Kidney tubule cell (primary cell): Measurements from ENCODE around the gene ZDHHC14.
"Not testable (repeated sequence)": the region's sequence is repeated elsewhere in the genome, so short reads cannot be mapped to it uniquely, and the experiment has no call there.

Experiments used
- DNase-seq: peaks from one replicate; pipeline ENCODE4 v3.0.0-alpha.2; 2018; ENCODE audit warnings: low spot score

Gene ZDHHC14

DNA sequence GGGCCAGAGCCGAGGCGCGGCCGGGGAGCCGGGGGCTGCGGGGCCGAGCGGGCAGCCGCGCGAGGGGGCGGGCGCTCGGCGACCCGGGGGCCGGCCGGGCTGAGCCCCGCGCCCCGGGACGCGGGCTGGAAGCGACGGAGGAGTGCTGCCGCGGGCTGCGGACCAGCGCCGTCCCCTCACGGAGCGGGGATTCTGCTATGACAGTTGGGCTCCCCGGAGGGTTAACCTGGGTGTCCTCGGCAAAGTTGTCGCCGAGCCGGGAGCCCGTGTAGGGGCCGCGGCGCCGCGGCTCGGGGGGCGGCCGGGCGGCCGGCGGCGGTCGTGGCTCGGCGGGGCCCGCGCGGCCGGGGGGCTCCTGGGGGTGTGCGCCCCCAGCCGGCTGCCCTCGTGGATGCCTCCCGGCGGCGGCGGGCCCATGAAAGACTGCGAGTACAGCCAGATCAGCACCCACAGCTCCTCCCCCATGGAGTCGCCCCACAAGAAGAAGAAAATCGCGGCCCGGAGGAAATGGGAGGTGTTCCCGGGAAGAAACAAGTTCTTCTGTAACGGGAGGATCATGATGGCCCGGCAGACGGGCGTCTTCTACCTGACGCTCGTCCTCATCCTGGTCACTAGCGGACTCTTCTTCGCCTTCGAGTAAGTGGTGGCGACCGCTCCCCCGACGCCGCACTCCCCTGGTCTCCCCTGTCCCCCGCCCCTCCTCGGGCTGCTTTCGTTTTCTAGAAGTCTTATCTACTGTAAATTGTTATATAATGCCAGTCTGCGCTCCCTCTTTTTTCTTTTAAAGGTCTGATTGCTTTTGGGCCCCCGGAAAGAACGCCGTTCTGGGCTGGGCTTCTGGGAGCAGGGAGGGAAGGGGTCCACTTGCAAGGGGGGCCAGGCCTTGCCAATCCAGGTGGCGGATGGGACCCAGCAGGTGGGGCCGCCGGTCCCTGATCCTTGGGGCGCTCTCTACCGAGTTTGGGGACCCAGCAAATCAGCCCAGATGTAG lies 936 bp downstream of the ZDHHC14 start:
- peak; percentile 63 for DNase-seq

DNA sequence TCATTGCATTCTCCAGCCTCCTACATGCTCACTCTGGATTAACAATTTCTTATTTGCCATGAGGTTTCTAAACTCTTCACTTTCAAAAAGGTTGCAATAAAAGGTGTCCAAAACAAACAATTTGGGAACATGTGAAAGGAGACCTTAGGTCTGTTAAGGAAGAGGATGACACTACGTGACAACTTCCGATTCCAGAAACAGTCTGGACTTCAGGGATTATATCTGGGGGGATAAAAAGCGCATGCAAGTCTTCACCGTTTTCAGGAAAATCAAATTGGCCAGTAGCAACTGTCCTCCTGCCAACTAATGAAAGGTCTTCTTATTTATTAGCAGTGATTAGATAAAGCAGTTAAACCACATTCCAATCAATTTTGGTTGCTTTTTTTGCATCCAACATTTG lies 1.8 kb downstream of the ZDHHC14 start:
- no peak for DNase-seq

DNA sequence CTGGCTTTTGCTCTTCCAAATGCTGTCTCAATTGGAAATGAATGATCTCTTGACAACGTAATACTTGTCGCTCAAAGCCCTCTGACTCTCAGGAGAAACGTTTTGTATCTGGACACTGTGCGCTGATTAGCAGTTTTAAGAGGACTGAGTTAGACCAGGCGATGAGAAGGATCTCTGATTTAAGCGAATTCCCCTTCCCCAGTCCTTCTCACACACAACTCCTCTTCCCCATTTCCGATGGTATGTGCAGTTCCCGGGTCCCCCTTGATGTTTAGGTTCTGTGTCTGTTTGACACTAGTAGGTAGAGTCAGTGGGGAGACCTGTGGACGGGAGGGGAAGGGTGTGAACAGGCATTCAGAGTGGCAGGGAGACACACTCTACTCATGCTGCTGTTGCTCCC lies 2.5 kb downstream of the ZDHHC14 start:
- no peak for DNase-seq

DNA sequence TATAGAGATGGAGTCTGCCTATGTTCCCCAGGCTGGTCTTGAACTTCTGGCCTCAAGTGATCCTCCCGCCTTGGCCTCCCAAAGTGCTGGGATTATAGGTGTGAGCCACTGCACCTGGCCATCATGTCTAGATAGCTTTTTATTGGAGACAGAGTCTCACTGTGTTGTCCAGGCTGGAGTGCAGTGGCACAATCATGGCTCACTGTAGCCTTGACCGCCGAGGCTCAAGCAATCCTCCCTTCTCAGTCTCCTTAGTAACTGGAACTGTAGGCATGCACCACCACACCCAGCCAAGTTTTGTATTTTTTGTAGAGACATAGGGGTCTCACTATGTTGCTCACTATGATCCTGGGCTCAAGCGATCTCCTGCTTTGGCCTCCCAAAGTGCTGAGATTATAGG lies 4.0 kb downstream of the ZDHHC14 start:
- DNase-seq = not testable (repeated sequence)

DNA sequence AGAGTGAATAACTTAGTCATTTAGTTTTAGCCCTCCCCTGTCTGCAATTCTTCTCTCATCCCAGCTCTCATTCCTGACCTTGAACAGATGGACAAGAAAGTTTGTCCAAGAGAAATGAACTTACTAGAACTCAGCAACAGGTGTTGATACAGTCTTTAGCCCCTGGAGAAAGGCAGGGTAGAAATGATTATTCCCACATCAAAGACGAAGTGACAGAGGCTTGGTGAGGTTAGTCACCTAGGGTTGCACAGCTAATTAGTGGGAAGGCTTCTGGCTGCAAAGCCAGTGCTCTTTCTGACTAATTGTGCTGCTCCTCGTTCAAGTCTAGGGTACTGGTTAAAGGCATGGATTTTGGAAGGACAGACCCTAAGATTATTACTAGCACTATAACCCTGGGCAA lies 4.5 kb downstream of the ZDHHC14 start:
- peak; percentile 23 for DNase-seq

DNA sequence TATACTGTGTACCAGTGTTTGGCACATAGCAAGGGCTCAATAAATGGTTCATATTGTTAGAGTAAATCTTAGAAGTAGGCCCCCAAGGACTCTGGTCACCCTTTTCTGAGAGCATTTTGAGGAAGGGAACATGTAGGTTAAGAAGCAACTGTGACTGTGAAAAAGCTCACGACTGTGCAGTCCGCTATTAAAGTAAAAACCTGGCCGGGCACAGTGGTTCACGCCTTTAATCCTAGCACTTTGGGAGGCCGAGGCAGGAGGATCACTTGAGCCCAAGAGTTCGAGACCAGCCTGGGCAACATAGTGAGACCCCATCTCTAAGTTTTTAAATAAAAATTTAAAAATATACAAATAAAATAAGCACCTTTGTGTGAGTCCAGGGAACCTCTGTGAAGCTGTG lies 5.0 kb downstream of the ZDHHC14 start:
- no peak for DNase-seq

DNA sequence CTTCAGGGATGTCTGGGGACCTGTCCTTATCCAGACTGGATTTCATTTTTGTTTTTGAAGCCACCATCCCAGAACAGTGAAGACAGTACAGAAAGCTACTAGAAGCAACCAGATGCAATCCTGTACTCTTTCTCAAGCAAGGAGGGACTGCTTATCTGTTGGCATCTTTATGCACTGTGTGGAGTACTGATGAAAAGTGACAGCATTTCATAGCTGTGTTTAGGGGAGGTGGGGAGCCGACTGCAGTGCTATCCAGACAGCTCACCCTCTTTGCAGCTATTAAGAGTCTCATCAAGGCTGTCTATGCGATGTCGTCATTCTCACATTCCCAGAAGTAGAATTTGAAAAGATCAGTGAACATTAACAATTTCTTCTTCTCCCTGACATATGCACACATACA lies 5.5 kb downstream of the ZDHHC14 start:
- DNase-seq = no peak

DNA sequence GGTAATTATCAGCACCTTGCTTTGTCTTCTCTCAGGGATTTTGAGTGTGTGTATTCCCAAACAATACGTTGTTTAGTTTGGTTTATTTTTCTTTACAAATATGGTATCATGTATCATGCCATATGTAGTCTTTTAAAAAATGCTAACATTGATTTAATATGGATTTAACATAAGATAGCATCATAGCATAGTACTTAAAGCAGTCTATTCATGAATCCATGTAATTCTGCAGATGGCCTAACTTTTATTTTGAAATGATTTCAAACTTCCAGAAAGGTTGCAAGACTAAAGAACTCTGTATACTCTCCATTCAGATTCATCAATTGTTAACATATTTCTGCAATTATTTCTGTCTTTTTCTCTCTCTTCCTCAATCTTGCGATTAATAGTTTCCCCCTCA lies 7.9 kb downstream of the ZDHHC14 start:
- no peak for DNase-seq

DNA sequence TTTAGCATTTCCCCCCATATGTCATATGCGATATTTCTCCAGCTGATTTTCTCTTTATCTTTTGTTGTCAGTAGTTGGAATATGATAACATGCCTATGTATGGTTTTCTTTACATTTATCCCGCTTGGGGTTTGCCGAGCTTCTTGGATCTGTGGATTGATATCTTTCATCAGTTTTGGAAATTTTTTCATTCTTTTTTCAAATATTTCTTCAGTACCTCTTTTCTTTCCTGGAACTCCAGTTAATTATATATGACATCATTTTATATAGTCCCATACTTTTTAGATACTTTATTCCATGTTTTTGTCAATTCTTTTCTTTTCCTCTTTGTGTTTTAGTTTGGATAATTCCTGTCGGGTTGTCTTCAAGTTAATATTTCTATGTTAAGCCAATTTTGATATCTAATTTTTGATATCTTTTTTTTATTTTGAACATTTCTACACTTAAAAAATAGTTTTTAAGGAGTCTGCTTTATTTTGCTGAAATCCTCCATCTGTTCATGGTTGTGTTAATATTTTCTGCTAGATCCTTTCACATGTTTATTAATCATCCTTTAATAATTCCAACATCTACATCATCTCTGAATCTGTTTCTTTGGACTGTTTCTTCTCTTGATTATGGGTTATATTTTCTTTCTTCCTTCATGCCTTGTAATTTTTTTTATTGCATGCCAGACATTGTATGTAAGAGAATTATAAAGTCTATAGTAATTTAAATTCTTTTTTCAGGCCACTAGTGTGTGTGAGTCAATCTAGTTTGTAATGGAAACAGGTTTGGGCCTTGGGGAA lies 9.5 kb downstream of the ZDHHC14 start:
- no peak for DNase-seq

DNA sequence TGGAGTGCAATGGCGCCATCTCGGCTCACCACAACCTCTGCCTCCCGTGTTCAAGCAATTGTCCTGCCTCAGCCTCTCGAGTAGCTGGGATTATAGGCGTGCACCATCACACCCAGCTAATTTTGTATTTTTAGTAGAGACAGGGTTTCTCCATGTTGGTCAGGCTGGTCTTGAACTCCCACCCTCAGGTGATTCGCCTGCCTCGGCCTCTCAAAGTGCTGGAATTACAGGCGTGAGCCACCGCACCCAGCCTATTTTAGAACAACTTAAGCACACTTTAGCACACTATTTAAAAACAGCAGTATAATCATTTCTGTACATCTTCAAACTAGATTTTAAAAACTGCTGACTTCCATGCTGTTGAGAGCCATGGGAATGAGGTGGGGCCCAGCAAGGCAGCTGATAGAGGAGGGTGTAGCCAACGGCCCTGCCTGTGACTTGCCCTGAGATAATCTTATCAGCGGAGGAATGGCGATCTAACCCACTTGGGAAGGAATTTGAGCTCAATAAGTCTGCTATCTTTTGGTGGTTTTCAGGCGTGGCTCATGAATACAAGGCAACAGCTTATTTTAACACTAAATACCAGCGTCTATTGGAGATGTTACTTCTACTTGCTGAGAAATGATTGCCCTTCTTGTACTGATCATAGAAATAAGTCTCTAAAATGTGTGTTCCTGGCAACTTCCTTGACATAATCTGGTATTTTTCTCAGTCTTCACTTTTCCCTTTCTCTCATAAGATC lies 12.1 kb downstream of the ZDHHC14 start:
- no peak for DNase-seq

DNA sequence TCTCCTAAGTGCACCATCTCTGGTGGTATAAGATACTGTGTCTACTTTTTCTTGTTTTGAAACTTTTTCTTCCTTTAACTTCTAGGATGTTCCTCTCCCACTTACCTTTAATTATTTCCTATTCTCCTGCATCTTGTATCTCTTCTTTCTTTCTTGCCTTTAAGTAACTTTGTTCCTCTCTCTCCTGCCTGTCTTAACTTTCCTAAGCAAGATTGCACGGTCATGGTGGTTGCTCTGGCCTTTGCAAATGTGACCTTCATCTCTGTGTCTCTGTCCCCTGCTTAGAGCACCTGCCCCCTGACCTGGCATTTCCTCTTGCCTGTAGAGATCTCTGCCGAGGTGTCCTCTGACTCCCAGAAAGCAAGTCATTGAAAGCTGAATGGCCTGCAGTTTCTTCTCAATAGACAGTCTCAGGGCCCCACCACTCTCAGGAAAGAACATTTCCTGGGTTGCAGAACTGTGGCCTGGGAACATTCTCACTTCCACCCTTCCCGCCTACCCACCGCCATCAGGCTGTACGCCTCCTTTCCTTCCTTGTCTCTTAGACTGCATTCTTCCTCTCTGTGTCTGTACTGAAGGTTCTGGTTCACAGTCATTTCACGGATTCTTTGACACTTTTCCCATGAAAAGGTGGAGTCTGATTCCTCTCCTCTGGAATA lies 12.8 kb downstream of the ZDHHC14 start:
- no peak for DNase-seq

DNA sequence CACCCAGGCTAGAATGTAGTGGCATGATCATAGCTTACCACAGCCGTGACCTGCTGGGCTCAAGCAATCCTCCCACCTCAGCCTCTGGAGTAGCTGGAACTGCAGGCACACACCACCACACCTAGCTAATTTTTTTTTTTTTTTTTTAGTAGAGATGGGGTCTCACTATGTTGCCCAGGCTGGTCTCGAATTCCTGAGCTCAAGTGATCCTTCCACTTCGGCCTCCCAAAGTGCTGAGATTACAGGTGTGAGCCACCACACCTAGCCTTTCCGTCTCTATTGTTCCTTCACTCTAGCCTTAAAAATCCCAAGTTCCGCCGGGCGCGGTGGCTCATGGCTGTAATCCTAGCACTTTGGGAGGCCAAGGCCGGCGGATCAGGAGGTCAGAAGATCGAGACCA lies 14.2 kb downstream of the ZDHHC14 start:
- not testable (repeated sequence) for DNase-seq

DNA sequence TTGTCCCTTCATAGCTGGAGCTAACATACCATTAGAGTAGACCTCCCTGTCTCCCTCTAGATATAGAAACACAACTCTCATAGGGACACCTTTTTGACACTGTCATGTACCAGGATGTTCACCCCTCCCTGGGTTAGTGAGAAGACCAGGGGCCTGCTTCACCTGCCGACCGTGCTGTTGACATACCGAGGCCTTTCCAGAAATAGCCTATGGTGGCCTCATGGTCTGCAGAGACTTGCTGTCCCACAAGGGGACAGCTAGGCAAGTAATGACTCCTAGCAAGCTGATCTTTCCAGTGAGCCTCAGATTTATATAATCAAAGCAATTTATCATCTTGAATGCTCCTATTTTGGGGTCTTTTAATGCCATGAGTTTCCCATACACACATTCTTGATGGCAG lies 15.0 kb downstream of the ZDHHC14 start:
- no peak for DNase-seq

DNA sequence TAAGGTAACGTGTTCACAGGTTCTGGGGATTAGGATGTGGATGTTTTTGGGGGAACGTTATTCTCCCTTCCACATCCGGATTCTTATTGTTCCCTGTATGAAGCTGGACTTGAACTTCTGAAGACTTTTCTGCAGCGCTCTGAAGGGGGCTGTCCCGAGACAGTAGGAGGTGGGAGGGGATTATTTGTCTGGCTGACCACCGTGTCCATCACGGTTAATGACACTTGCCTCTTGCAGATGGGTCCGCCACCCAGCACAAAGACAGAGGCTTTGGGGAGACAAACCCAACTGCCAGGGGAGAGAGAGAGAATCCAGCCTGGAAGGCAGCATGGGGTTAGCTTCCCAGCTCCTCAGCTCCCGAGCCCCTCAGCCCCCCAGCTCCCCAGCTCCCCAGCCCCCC lies 16.7 kb downstream of the ZDHHC14 start:
- no peak for DNase-seq

DNA sequence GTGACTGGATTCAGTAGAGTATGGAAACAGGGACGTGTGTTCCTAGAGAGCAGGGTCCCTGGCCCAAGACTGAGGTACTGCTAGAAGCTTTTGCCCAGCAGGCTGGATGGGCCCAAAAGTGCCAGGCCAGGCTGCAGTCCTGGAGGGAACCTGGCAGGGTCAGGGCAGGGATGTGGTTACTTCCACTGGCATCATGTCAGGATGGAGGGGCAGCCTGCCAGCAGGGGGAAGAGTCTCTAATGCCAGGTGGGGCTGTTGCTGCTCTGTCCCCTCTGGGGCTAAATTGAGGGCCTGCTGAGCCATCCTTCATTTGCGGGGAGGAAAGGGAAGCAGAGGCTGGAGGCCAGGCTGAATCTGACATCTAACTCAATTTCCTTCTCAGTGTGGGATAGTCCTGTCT lies 17.2 kb downstream of the ZDHHC14 start:
- no peak for DNase-seq

DNA sequence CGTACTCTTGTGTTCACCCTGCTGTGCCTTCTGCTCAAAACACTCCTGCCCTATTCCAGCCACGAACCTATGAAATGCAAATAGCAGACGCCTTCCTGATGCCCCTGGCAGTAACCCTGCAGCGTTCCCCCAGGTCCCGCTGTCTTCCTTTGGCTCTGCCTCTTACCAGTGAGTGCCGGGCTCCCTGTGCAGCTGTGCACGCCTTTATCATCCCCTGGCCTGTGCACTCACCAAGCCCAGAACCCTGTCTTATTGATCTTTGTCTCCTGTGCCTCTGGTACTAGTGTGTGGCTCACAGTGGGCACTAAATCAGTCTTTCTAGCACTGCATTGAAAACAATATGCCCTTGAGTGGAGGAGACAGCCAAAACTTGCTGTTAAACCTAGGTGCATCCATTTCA lies 19.7 kb downstream of the ZDHHC14 start:
- no peak for DNase-seq

DNA sequence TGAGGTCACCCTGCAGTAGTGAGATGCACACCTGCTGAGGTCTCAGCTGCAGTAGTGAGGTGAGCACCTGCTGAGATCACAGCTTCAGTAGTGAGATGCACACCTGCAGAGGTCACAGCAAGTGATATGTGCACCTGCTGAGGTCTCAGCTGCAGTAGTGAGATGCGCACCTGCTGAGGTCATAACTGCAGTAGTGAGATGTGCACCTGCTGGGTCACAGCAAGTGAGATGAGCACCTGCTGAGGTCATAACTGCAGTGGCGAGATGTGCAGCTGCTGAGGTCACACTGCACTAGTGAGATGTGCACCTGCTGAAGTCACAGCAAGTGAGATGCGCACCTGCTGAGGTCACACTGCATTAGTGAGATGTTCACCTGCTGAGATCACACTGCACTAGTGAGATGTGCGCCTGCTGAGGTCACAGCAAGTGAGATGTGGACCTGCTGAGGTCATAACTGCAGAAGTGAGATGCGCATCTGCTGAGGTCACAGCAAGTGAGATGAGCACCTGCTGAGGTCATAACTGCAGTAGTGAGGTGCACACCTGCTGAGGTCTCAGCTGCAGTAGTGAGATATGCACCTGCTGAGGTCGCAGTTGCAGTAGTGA lies 20.8 kb downstream of the ZDHHC14 start:
- DNase-seq = no peak

DNA sequence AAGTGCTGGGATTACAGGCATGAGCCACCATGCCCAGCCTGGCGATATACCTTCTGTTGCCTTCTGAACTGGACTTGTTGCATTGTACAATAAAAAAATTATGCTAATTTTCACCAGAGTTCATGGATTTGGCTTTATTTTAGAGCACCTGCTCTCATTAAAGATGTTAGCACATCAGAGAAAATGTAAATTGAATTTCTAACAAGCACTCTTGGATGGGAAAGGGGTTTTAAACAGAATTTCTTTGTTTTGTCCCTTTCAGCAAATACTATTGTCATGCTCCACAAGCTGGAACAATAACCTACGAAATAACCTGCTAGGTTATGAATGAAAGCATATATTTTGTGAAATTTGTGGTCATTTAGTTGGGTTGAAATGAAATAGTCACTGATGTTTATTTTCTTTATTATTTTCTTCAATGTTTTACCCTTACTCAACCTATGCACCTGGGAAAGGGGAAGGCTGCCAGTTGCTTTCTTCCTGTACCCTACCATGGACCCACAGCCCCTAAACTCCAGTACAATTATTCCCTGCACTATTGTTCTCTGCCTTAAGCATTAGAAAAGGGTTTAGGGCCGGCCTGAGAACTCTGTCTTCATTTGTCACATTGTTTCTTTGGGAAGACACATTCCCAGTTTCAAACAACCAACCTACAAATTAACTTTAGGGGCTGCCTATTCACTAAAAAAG lies 22.2 kb downstream of the ZDHHC14 start:
- no peak for DNase-seq

DNA sequence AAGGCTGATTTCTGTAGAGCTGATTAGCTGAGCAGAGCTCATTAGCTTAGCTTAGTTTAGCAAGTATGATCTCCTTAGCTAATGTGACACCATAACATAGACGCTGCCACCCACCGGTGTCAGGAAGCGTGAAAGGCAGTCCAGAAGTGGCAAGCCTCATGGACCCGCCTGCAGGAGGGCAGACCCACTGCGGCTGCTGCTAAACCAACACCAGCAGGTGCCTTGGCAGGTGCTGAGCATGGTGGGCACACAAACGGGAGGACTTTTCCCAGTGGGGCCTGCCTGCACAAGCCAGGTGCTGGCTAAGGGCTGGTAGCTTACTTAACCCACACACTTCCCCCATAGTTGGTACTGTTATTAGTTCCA lies 22.7 kb downstream of the ZDHHC14 start:
- DNase-seq = no peak

DNA sequence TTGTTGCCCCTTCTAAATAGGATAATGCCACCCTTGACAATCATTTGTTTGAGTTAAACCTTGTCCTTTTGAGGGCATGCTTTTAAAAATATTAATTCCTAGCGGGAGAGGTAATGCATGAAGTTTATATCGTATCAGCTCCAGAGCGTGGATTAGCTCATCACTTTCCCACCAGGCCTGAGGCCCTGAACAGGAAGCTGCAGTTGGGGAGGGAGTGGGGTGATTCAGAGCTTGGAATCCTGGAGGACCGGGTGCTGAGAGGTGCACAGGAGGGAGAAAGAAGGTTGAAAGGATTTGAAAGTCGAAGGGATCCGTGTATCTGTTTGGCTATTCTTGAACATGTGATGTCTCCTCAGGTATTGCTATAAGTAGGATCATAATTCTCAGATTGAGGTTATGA lies 25.0 kb downstream of the ZDHHC14 start:
- DNase-seq = peak; percentile 60

DNA sequence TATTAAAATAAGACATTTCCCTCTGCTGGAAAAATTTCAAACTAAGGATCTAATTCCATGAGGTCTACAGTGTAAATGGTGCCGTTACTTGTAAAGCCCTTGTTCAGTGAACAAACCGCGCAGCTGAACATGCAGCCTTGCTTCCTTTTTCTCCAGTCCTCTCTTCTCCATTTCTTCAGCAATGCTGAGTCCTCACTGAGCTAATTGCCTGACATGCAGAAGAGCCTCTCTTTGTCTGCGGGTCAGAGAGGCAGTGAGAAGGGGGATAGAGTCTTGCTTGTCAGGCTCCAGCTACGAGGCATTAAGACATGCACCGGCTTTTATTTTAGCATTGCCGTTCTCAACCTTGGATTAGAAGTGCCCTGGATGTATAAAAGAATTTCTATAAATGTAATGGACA lies 25.7 kb downstream of the ZDHHC14 start:
- DNase-seq = no peak
